GM18951 (cell line): ENCODE results near the gene FHIP1A.
"Not testable (repeated sequence)": the region's sequence is repeated elsewhere in the genome, so short reads cannot be mapped to it uniquely, and the experiment has no call there.

Experiments
- POLR2A ChIP-seq: IDR thresholded peaks from 4 replicates; pipeline ENCODE4 v1.6.1; 2011; ENCODE audit warnings: mild to moderate bottlenecking; ENCODE audit not compliant: insufficient read length, insufficient read depth; ENCODE audit errors: extremely low read depth
- in situ Hi-C: fragments of 300-500 bp; cut with MboI; formaldehyde crosslinking; loops from one replicate; pipeline ENCODE4 v1.12.0; 2022; ENCODE audit warnings: low sequenced_read_pairs, mixed read lengths, inconsistent platforms; ENCODE audit not compliant: unreplicated experiment

The FHIP1A gene

DNA sequence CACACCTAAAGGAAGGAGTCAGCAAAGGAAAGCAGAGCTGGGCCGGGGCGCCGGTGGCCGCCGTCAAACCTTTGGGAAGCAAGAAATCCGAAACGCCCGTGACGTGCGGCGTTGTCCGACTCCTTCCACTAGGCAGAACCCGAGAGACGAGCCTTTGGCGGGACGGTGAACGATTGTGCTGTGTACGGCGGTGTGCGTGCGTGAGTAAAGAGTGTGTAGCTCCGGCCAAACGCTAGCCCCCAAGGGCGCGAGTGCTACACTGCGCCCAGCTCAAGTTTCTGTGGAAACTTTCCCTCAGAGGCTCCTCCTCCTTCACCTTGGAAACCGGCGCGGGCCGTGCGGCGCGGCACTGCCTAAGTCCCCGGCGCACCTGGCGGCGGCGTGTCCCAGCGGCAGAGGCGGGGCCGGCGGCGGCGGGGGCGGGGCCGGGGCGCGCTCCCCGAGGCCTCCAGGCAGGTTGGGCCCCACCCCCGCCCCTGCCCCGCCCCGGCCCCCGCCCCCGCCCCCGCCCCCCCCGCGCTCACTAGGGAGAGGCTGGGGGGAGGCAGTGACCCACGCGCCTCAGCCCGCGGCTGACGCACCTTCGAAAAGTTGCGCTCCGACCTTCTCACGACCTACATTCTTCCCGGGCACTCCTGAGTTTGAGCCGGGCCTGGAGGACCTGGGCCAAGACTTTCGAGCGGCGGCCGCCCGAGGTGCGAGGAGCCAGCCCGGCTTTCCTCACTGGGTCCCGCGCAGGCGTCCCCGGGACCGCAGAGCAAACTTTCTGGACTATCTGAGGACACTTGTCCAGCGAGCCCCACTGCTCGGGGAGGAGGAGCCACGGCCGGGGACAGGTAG, at the start of gene FHIP1A:
TSS of gene FHIP1A (plus strand) at position 547 of the 840 bp plus-strand sequence. CDS start 157,084 bp downstream, outside the sequence.
- TF ChIP-seq POLR2A: peak; percentile 28
- in situ Hi-C loops: no loop called here

DNA sequence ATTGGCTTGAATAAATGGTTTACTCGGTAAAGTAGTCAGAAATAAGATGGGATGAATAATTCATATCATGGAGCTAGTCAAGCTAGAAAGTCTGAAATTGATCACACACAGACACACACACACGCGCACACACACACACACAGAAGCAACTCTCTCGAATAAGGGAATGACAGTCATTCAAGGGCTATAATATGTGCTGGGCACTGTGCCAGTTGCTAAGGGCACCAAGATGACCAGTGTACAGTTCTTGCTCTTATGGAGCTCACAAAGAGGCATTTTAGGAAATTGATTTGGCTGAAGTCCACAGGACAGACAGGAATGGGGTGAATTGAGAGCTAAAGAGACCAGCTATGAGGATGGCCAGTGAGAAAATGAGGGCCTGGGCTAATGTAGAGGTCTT, 49.4 kb upstream of the FHIP1A start:
- in situ Hi-C loops: no loop called here
- no peak for TF ChIP-seq POLR2A

DNA sequence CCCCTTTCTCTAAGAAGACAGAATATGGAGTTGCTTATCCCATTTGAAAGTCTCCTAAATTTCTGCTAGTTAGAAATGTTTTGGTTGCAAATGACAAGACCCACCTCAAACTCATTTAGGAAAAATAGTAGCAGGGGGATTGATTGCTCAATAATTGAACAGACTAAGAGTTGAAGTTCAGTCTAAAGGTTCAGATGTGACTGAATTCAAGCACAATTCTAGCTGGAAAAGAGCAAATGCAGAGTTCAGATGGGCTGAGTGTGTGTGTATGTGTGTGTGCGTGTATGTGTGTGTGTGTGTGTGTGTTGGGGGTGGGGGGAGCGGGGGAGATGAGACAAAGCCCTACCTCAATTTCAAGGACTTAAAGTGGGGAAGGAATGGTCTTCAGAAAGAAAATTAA, 47.9 kb upstream of the FHIP1A start:
- in situ Hi-C loops: no loop called here

DNA sequence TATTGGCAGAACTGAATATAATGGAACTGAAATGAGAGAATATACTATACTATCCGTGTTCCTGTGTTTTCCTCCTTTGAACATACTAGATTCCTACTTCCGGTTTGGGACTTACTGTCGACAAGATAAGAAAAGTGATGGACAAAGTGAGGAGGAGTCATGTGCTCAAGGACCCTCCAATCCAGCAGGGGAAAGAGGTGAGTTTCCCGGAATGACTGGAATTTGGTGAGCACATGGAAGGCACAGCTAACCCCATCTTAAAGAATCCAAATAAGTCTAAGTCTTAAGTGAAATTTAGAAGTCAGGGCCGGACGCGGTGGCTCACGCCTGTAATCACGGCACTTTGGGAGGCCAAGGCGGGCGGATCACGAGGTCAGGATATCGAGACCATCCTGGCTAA, 47.0 kb upstream of the FHIP1A start:
- in situ Hi-C loops: no loop called here
- TF ChIP-seq POLR2A: no peak

More for the DNA sequence above, 47.9 kb upstream of the FHIP1A start:
- no peak for TF ChIP-seq POLR2A

DNA sequence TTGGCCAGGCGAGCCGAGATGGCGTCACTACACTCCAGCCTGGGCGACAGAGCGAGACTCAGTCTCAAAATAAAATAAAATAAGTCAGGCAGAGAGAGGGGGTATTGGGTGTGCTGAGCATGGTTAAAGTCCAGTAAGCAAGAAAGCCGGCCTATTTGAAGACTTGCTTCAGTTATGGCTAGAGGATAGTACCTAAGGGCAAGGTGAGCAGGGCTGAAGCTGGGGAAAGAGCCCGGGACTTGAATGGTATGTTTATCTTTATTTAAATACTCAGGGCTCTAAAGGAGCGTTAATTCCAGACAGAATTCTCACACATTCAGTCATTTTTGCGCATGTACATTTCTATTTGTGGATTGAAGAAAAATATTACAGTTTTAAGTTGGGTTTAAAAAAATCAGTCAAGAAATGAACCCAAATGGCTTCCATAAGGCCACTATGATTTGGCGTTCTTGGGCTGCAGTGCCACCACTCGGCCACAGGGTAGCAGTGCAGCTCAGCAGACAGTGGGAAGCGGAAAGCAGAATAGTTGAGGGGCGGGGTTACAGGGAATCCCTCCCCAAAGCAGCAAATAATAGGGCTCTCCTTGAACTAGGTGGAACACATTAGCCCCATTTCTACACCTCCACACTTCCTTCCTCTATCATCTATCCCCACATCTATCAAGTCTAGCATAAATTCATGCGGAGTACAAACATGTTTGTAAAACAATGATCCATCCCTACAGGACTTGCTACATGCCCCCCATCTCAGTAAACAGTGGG, 46.4 kb upstream of the FHIP1A start:
- TF ChIP-seq POLR2A: no peak
- in situ Hi-C loops: no loop called here

DNA sequence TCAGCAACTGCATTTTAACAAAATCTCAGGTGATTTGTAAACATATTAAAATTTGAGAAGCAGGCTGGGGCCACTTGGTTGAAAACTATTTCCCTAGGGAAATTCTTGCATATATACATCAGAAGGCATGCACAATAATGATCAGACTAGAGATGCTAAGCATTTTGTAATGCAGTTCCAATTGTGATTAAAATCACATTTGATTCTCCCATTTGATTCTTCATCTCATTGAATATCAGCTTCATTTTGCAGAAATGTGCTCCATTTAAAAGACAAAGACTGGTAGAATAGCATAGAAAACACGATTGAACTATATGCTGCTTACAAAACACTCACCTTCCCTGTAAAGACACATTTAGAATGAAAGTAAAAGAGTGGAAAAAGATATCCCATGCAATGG, 32.4 kb upstream of the FHIP1A start:
- in situ Hi-C loops: no loop called here
- TF ChIP-seq POLR2A: no peak

DNA sequence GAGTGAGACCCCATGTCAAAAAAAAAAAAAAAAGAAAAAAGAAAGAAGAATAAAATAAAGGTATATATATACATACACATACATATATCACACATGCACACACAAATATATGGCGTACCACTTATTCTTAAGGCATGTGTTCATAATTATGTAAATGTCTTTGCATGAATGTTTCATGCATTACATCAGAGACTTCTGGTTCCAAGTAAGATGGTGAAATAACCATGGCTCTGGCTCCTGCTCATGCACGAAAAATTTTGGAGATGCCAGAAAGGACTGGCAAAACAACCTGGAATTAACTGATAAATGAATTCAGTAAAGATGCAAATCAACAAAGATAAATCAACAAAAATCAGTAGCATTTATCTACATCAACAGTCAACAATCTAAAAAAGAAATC, 19.7 kb upstream of the FHIP1A start:
- TF ChIP-seq POLR2A: no peak
- in situ Hi-C loops: no loop called here

DNA sequence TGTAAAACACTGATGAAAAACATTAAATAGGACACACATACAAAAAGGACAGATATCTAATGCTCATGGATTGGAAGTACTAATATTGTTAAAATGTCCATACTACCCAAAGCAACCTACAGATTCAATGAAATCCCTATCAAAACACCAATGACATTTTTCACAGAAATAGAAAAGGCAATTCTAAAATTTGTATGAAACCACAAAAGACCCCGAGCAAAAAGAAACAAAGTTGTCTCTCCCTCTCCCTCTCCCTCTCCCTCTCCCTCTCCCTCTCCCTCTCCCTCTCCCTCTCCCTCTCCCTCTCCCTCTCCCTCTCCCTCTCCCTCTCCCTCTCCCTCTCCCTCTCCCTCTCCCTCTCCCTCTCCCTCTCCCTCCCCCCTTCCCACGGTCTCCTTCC, 19.2 kb upstream of the FHIP1A start:
- in situ Hi-C loops: not testable (repeated sequence)

DNA sequence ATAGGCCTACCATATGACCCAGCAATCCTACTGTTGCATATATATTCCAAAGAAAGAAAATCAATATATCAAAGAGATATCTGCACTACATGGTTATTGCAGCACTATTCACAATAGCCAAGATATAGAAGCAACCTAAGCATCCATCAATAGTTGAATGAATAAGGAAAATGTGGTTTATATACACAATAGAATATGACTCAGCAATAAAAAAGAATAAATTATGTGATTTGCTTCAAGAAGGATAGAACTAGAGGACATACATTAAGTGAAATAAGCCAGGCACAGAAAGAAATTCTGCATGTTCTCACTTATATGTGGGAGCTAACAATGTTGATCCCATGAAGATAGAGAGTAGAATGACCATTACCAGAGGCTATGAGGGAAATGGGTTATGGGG, 13.1 kb upstream of the FHIP1A start:
- in situ Hi-C loops: no loop called here
- TF ChIP-seq POLR2A: no peak

DNA sequence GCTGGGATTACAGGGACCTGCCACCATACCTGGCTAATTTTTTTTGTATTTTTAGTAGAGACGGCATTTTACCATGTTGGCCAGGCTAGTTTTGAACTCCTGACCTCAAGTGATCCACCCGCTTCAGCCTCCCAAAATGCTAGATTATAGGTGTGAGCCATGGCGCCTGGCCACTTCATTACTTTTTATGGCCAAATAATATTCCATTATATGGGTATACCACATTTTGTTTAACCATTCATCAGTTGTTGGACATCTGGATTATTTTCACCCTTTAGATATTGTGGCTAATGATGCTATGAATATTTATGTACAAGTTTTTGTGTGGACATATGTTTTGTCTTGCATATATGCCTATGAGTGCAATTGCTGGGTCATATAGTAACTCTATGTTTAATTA, 8.6 kb upstream of the FHIP1A start:
- TF ChIP-seq POLR2A: no peak

DNA sequence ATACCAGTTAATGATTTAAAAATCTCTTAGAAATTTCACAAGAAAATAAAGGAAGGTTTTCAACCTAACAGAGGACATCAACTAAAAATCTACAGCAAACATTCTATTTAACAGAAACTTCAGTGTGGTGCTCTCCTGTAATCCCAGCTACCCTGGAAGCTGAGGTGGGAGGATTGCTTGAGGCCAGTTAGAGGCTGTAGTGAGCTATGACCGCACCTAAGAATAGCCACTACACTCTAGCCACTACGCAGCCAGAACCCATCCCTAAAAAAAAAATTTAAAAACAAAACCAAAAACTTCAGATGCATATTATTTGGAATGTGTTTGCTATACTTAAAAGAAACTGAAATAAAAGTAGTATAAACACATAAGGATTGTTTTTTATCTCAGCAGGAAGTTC, 7.2 kb upstream of the FHIP1A start:
- in situ Hi-C loops: no loop called here

More for the DNA sequence above, 8.6 kb upstream of the FHIP1A start:
- in situ Hi-C loops: no loop called here

DNA sequence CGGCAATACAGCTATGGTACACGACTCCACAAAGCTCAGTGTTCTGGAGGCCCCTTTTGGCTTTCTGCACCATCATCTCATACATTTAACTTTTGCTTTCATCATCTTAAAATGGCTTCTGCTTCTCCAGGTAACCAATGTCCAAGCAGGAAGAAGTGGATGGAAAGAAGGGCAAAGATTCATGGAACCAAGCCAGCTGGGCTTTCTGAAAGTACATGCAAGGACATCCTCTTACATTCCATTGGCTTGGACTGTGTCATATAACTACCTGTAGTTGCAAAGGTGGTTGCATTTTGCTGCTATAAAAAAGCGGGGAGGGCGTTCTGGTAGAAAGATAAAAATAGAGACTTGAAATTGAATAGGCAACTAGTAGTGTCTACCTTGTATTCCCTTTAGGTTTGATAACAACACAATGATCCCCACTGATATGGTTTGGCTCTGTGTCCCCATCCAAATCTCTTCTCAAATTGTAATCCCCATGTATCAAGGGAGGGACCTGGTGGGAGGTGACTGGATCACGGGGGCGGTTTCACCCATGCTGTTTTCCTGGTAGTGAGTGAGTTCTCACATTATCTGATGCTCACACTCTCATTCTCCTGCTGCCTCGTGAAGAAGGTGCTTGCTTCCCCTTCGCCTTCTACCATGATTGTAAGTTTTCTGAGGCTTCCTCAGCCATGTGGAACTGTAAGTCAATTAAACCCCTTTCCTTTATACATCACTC, 6.7 kb upstream of the FHIP1A start:
- in situ Hi-C loops: no loop called here
- no peak for TF ChIP-seq POLR2A

More for the DNA sequence above, 7.2 kb upstream of the FHIP1A start:
- TF ChIP-seq POLR2A: no peak

DNA sequence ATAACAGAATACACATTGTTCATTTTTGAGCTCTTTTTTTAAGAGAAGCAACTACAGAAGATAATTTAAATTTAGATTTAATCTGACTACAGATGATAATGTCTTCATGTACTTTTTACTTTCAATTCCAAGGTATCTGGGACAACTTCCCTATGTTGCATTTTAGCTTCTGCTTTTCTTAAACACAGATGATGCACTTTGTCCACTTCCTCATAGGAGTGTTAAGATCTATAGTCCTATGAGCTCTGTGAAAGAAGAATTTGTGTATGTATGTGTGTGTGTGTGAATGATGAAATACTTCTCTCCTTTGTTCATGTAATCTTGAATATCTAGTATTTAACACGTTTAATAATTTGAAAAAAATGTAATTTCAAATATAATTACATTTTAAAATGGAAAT, 5.3 kb upstream of the FHIP1A start:
- TF ChIP-seq POLR2A: no peak
- in situ Hi-C loops: no loop called here

DNA sequence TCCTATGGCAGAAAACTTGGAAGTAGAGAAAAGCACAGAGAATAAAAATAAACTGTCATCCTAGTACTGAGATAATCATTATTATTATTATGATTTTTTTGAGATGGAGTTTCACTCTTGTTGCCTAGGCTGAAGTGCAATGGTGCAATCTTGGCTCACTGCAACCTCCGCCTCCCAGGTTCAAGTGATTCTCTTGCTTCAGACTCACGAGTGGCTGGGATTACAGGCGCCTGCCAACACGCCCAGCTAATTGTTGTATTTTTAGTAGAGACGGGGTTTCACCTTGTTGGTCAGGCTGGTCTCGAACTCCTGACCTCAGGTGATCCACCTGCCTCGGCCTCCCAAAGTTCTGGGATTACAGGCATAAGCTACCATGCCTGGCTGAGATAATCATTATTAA, 4.2 kb upstream of the FHIP1A start:
- in situ Hi-C loops: not testable (repeated sequence)
